Astrocyte (in vitro differentiated cells and primary cell): ENCODE data around the gene VEGFA.

Experiments
- EZH2 ChIP-seq: IDR thresholded peaks from 2 replicates; pipeline ENCODE4 v1.6.1; 2012; ENCODE audit warnings: mild to moderate bottlenecking, low read length, inconsistent platforms; ENCODE audit not compliant: insufficient read depth
- TF ChIP-seq, protein P1 (sequence below): IDR thresholded peaks from 2 replicates; pipeline ENCODE4 v1.5.1; 2011; ENCODE audit warnings: low read depth, mild to moderate bottlenecking, inconsistent platforms, low read length, moderate library complexity; ENCODE audit not compliant: insufficient read depth

DNA sequence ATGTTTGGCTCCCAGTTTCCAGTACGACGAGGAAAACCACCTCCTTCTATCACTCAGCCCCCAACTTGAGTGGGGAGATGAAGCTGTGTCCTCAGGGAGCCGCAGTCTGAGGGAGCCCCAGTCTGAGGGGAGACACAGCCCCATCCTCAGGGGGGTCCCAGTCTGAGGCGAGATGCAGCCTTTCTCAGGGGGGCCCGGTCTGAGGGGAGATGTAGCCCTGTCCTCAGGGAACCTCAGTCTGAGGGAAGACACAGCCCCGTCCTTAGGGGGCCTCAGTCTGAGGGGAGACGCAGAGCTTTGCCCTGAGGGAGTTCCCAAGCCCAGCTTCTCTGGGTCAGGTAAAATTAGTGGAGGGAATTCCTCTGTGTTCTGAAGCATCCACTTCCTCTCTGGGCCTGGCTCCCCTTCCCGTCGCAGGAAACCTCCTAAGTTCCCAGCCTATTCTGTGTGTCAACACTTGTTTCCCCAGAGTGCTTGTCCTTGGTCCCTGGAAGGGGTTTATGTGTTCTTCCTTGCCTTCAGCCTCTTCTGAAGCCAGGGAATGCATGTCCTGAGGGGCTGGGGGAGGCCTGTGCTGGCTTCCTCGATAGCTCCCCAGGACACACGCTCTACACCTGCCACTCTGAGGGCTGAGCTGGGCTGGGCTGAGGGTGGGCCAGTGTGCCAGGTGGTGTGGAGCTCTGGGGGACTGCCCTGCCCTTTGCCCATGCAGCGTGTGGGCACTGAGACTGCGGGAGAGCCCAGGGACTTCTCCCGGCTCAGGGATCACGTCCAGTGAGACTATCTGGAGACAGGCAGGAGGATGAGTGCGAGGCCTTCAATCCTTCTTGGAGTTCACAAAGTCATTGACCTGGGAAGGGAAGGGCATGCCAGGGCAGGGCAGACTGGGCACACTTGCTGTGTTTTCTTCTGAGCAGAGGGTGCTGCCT, 55.4 kb downstream of the VEGFA start:
- TF ChIP-seq, protein P1, sequence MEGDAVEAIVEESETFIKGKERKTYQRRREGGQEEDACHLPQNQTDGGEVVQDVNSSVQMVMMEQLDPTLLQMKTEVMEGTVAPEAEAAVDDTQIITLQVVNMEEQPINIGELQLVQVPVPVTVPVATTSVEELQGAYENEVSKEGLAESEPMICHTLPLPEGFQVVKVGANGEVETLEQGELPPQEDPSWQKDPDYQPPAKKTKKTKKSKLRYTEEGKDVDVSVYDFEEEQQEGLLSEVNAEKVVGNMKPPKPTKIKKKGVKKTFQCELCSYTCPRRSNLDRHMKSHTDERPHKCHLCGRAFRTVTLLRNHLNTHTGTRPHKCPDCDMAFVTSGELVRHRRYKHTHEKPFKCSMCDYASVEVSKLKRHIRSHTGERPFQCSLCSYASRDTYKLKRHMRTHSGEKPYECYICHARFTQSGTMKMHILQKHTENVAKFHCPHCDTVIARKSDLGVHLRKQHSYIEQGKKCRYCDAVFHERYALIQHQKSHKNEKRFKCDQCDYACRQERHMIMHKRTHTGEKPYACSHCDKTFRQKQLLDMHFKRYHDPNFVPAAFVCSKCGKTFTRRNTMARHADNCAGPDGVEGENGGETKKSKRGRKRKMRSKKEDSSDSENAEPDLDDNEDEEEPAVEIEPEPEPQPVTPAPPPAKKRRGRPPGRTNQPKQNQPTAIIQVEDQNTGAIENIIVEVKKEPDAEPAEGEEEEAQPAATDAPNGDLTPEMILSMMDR: no peak
- TF ChIP-seq EZH2: no peak
